ENCODE results near the gene NUP88.

GRCh38 chr17:5419959-5420653 is 644 bp upstream of the NUP88 start, which contains the start of gene RPAIN:
- TF ChIP-seq EZH2phosphoT487 (IDR thresholded peaks at IDR 0.05; ENCODE audit: insufficient read depth, low read depth): no peak
- TF ChIP-seq EZH2 (IDR thresholded peaks at IDR 0.05; ENCODE audit: insufficient read depth, poor library complexity, severe bottlenecking): no peak

Measured in GM23248 (cell line).